GM18858 (cell line): ENCODE data around the gene MAL.

Experiments
- ATAC-seq: cut with Tn5 transposase; IDR thresholded peaks from one replicate; pipeline ENCODE4 v1.9.1; 2021; ENCODE audit not compliant: unreplicated experiment

Gene MAL

GRCh38 chr2:94996305-94997100 is 29.0 kb upstream of the MAL start:
- ATAC-seq, result no peak

- no peak for ATAC-seq
Measured at GRCh38 chr2:94997981-94998930, 27.3 kb upstream of the MAL start.

- ATAC-seq, result no peak
Measured at GRCh38 chr2:94999431-94999883, 26.1 kb upstream of the MAL start.

- no peak for ATAC-seq
Measured at GRCh38 chr2:95001051-95001562, 24.4 kb upstream of the MAL start.

- no peak for ATAC-seq
Measured at GRCh38 chr2:95001701-95002100, 23.8 kb upstream of the MAL start.

GRCh38 chr2:95002498-95002897 is 23.0 kb upstream of the MAL start:
- ATAC-seq, result no peak

- ATAC-seq, result no peak
Measured at GRCh38 chr2:95004287-95004686, 21.2 kb upstream of the MAL start.

- no peak for ATAC-seq
Measured at GRCh38 chr2:95004711-95005110, 20.8 kb upstream of the MAL start.

- no peak for ATAC-seq
Measured at GRCh38 chr2:95005726-95006125, 19.8 kb upstream of the MAL start.

- no peak for ATAC-seq
Measured at GRCh38 chr2:95006588-95006987, 18.9 kb upstream of the MAL start.

- no peak for ATAC-seq
Measured at GRCh38 chr2:95007031-95007609, 18.4 kb upstream of the MAL start.

- ATAC-seq, result no peak
Measured at GRCh38 chr2:95007822-95008221, 17.7 kb upstream of the MAL start.

- no peak for ATAC-seq
Measured at GRCh38 chr2:95008306-95008705, 17.2 kb upstream of the MAL start.

GRCh38 chr2:95008996-95009395 is 16.5 kb upstream of the MAL start:
- ATAC-seq, result no peak

- no peak for ATAC-seq
Measured at GRCh38 chr2:95009412-95009811, 16.1 kb upstream of the MAL start.

- no peak for ATAC-seq
Measured at GRCh38 chr2:95010126-95010525, 15.4 kb upstream of the MAL start.

GRCh38 chr2:95010718-95011117 is 14.8 kb upstream of the MAL start:
- no peak for ATAC-seq

GRCh38 chr2:95012881-95013550 is 12.5 kb upstream of the MAL start:
- ATAC-seq, result peak; percentile 63

GRCh38 chr2:95013726-95014125 is 11.8 kb upstream of the MAL start:
- ATAC-seq, result no peak

GRCh38 chr2:95014126-95014708 is 11.3 kb upstream of the MAL start:
- ATAC-seq, result no peak
